HG02938 (cell line): Measurements from ENCODE around the gene NOP9.

Experiments used
- ATAC-seq: cut with Tn5 transposase; IDR thresholded peaks from one replicate; pipeline ENCODE4 v1.9.1; 2021; ENCODE audit warnings: mild to moderate bottlenecking, moderate library complexity; ENCODE audit not compliant: unreplicated experiment

Gene NOP9

GRCh38 chr14:24262821-24263733, 36.6 kb upstream of the NOP9 start, which contains the start of gene TGM1:
Gene TGM1 (minus strand): TSS chr14:24263177. CDS start chr14:24262352, 825 bp downstream.
- ATAC-seq = no peak

GRCh38 chr14:24263848-24264247, 35.8 kb upstream of the NOP9 start:
- ATAC-seq = no peak

GRCh38 chr14:24264298-24264697, 35.4 kb upstream of the NOP9 start:
- no peak for ATAC-seq

- ATAC-seq = no peak
Observed at GRCh38 chr14:24266344-24267244, 33.1 kb upstream of the NOP9 start.

- no peak for ATAC-seq
Observed at GRCh38 chr14:24267516-24267915, 32.1 kb upstream of the NOP9 start.

- ATAC-seq = no peak
Observed at GRCh38 chr14:24268225-24268624, 31.4 kb upstream of the NOP9 start.

- no peak for ATAC-seq
Observed at GRCh38 chr14:24269368-24269767, 30.3 kb upstream of the NOP9 start.

- no peak for ATAC-seq
Observed at GRCh38 chr14:24269910-24270536, 29.6 kb upstream of the NOP9 start.

GRCh38 chr14:24270537-24271133, 29.0 kb upstream of the NOP9 start:
- ATAC-seq = no peak

- ATAC-seq = peak; percentile 78
Observed at GRCh38 chr14:24271134-24271833, 28.4 kb upstream of the NOP9 start, which contains the start of gene RABGGTA. Gene RABGGTA (minus strand): TSS chr14:24271597. CDS start chr14:24271115, 482 bp downstream.

- no peak for ATAC-seq
Observed at GRCh38 chr14:24271834-24272263, 27.8 kb upstream of the NOP9 start.

GRCh38 chr14:24272467-24272866, 27.2 kb upstream of the NOP9 start:
- no peak for ATAC-seq

- ATAC-seq = no peak
Observed at GRCh38 chr14:24273422-24273998, 26.1 kb upstream of the NOP9 start.

- peak; percentile 39 for ATAC-seq
Observed at GRCh38 chr14:24274101-24274543, 25.5 kb upstream of the NOP9 start.

GRCh38 chr14:24277071-24277470, 22.6 kb upstream of the NOP9 start:
- no peak for ATAC-seq

- no peak for ATAC-seq
Observed at GRCh38 chr14:24277606-24278321, 21.9 kb upstream of the NOP9 start.

- ATAC-seq = no peak
Observed at GRCh38 chr14:24278424-24278823, 21.2 kb upstream of the NOP9 start.

GRCh38 chr14:24279301-24280186, 20.1 kb upstream of the NOP9 start:
- no peak for ATAC-seq
